HG03060 (cell line): ENCODE data around the gene TMEFF2.

Source experiments
- ATAC-seq: cut with Tn5 transposase; IDR thresholded peaks from one replicate; pipeline ENCODE4 v1.9.1; 2021; ENCODE audit warnings: low read depth, moderate number of reproducible peaks; ENCODE audit not compliant: unreplicated experiment

TMEFF2 gene

GRCh38 chr2:192186806-192187205 is 7.9 kb downstream of the TMEFF2 start:
- ATAC-seq: no peak

- ATAC-seq: no peak
Measured at GRCh38 chr2:192184349-192184748, 10.4 kb downstream of the TMEFF2 start.

GRCh38 chr2:192183296-192183695 is 11.4 kb downstream of the TMEFF2 start:
- no peak for ATAC-seq

- no peak for ATAC-seq
Measured at GRCh38 chr2:192166946-192167345, 27.8 kb downstream of the TMEFF2 start.

GRCh38 chr2:192165842-192166241 is 28.9 kb downstream of the TMEFF2 start:
- ATAC-seq: no peak

GRCh38 chr2:192162392-192163042 is 32.2 kb downstream of the TMEFF2 start:
- ATAC-seq: peak; percentile 55

- no peak for ATAC-seq
Measured at GRCh38 chr2:192161656-192162290, 33.0 kb downstream of the TMEFF2 start.

GRCh38 chr2:192159736-192160135 is 35.0 kb downstream of the TMEFF2 start:
- no peak for ATAC-seq

GRCh38 chr2:192159208-192159607 is 35.5 kb downstream of the TMEFF2 start:
- ATAC-seq: no peak

- ATAC-seq: no peak
Measured at GRCh38 chr2:192157776-192158175, 37.0 kb downstream of the TMEFF2 start.

- ATAC-seq: no peak
Measured at GRCh38 chr2:192155511-192156118, 39.1 kb downstream of the TMEFF2 start.

- no peak for ATAC-seq
Measured at GRCh38 chr2:192153561-192153960, 41.2 kb downstream of the TMEFF2 start.

- peak; percentile 42 for ATAC-seq
Measured at GRCh38 chr2:192151853-192152252, 42.9 kb downstream of the TMEFF2 start.

- ATAC-seq: no peak
Measured at GRCh38 chr2:192150166-192150565, 44.6 kb downstream of the TMEFF2 start.

- no peak for ATAC-seq
Measured at GRCh38 chr2:192148620-192149321, 46.0 kb downstream of the TMEFF2 start.

GRCh38 chr2:192148241-192148619 is 46.5 kb downstream of the TMEFF2 start:
- no peak for ATAC-seq

GRCh38 chr2:192146069-192147015 is 48.4 kb downstream of the TMEFF2 start:
- ATAC-seq: no peak

GRCh38 chr2:192145496-192145895 is 49.2 kb downstream of the TMEFF2 start:
- no peak for ATAC-seq

- ATAC-seq: no peak
Measured at GRCh38 chr2:192140236-192140839, 54.4 kb downstream of the TMEFF2 start.

- ATAC-seq: no peak
Measured at GRCh38 chr2:192139813-192140212, 54.9 kb downstream of the TMEFF2 start.
